NK-92 (cell line): ENCODE data around the gene ANO8.

Source experiments
- DNase-seq: peaks from one replicate; lab custom pipeline; 2025; ENCODE audit not compliant: unreplicated experiment; lab: John Stamatoyannopoulos, UW

Gene ANO8

GRCh38 chr19:17329366-17330261 is 5.0 kb downstream of the ANO8 start:
- DNase-seq: no peak

- DNase-seq: no peak
These were observed 5.9 kb downstream of the ANO8 start for GRCh38 chr19:17328517-17329365.

DNA sequence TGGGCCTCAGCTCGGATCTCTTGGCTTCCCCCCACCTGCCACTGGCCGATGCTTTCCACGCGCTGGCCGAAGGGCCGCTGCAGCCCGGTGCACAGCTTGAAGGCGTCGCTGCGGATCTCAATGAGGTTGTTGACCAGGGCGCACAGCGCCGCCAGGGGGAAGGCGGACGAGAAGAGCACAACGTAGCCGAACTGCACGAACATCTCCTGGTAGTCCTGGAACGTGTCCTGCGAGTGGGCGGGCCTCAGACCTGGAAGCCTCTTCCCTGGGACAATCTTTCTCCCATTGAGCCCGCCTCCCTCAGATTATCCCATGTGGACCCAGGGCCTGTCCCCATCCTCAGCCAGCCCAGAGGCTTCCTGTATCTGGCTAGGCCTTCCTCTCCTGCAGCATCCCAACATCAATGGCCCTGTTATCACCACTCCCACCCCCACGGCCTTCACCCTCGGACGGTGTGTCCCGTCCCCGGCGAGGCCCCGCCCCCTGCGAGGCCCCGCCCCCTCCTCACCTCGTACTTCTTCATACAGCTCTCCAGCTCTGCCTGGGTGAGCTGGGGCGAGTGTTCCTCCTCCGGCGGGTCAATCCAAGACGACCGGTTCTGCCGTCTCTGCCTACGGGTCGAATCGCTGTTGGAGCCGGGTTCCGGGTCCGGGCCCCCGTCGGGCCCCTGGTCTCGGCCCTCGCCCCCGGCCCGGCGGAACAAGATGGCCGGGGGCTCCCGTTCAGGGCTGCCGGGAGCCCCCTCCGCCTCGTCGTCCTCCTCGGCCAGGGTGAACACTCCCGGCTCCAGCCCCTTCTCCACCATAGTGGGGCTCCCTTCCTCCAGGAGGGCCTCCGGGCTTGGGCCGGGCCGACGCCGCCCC is 6.8 kb downstream of the ANO8 start:
- DNase-seq: no peak

DNA sequence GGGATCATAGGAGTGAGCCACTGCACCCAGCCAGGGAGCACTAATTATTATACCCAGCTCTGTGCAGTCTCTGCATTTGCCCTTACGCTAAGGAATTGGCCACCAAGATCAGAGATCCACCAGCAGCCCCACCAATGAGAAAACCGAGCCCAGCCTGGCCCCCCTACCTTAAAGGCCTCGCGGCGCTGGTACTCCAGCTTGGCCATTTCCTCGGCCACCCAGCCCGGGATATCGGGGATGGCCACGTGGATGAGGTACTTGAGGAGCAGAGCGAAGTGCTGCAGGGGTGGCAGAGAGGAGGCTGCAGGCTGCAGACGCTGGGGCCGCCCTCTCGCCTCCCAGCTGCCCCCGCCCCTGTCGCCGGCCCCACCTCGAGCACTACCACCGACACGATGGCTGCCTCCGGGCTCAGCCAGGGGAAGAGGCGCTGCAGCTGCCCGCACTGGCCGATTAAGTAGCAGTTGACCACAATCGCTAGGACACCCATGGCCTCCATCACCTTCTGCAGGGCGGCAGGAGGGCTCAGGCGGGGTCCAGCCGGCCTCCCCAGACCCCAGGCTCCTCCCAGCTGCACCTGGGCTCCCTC is 7.5 kb downstream of the ANO8 start:
- DNase-seq: no peak

DNA sequence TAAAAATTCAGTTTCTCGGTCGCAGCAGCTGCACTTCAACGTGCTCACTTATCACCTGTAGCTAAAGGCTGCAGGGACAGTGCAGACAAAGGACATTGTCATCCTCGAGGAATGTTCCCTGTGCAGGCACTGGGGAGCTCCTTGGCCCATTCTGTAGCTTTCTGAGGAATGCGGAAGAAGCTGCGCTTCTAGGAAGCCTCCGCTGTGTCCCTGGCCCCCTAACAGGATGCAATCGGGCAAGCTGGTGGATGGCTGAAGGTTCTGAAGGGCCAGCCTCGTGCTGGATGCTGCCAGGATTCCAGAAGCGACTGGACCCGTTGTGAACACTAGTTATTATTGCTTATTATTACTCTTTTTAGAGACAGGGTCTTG is 8.1 kb downstream of the ANO8 start:
- no peak for DNase-seq

GRCh38 chr19:17325881-17326594 is 8.6 kb downstream of the ANO8 start:
- DNase-seq: no peak

- no peak for DNase-seq
These were observed 9.5 kb downstream of the ANO8 start for GRCh38 chr19:17325133-17325532.

- no peak for DNase-seq
These were observed 10.1 kb downstream of the ANO8 start for GRCh38 chr19:17324357-17325114.

GRCh38 chr19:17323964-17324332 is 10.7 kb downstream of the ANO8 start:
- DNase-seq: no peak

GRCh38 chr19:17323300-17323963 is 11.2 kb downstream of the ANO8 start:
- DNase-seq: no peak

DNA sequence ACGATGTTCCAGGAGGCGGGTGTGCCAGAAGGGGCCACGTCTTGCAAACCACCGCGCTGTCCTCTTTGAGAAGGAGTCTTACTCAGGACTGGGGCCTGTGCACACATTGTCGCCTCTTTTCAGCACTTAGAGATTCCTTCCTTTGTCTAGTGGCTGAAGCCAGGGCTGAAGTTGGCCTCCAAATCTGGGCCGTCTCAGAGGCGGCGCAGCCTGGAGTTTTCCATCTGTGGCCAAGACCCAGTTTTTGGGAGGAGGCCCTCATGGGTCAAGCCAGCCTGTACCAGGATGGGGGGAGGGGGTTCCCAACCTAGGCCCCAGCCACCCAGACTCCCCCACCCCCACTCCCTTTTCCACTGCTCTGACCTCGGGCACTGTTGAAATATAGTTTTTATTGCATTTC is 11.8 kb downstream of the ANO8 start:
- DNase-seq: no peak

DNA sequence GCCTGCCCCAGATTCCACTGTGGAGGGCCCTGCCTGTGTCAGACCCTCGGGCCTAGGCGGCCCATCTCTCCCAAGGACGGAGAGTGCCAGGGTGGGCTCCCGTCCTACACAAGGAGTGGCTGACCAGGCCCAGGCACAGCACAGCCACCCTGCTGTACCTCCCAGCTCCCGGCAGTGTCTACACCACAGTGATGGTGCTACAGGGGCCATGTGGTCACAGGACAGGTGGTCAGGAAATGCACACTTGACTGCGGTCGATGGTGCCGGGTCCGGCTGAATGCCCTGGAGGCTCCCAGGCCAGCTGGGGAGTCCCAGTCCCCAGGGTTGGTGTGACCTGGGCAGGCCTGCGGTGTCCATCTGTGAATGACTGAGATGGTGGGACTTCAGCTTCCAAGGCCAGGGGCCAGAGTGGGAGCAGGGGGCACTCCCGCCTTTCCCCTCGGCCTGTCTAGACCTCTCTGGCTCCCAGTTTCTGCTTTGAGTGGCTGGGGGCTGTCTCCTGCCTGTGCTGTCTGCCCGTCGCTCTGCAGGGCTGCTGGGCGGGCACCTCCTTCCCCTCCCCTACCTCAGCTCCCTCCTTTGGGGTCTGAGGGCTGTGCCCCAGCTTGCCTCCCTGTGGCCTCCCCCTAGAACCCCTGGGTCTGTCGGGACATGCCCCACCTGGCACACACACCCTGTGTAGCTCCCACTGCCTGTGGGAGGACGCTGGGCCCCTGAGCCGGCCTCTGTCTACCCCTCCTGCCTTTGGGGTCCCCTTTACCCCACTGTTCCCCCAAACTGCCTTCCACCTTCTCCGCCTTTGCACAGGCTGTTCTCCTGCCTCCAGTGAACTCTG is 12.8 kb downstream of the ANO8 start:
- no peak for DNase-seq

- no peak for DNase-seq
These were observed 14.2 kb downstream of the ANO8 start for GRCh38 chr19:17320435-17320834.

- DNase-seq: no peak
These were observed 15.0 kb downstream of the ANO8 start for GRCh38 chr19:17319473-17320238.

DNA sequence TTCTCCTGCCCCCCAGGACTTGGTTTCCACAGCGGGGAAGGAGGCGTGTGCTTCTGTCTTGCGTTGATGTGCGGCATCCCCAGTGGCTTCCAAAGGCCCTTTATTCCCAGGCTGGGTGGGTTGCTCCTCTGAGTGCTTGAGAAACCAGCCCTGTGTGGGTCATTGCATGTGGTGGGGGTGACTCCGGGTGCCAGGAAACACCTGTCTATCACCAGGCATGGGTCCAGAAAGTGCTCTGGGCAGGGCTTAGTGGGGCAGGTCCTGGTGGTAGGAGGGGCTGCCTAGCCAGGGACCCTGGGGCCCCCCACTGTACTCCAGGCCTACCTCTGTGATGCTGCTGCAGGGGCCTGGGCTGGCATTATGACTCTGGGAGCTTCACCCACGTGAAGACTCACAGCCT is 15.7 kb downstream of the ANO8 start:
- DNase-seq: no peak

DNA sequence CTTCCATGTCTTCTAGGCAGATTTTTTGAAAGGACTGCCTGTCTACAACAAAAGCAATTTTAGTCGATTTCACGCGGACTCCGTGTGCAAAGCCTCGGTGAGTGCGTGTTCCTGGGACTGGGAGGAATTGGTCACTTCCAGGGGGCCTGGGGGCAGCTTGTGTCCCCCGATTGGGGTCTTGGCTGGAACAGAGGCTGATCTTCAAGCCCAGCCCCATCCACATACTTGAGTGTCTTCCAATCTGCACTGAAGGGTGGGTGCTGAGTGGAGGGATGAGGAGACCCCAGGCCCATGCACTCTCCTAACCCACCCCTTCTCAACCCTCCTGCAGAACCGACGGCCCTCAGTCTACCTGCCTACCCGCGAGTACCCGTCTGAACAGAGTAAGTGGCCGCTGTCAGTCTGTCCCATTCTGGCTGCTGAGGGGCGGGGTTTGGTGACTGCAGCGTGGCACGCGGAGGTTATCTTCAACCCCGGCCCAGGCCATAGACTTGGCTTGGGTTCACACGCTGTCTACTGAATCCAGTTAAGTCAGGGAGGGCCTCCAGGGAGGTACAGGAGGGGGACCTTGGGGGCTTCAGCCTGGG is 20.6 kb downstream of the ANO8 start:
- no peak for DNase-seq
